ENCODE results near the gene PLA2G7.
"Not testable (repeated sequence)": the region's sequence is repeated elsewhere in the genome, so short reads cannot be mapped to it uniquely, and the experiment has no call there.

Gene PLA2G7

GRCh38 chr6:46748940-46749503, 13.8 kb upstream of the PLA2G7 start:
- no peak for DNase-seq (ENCODE audit: low spot score)

GRCh38 chr6:46746696-46747095, 11.5 kb upstream of the PLA2G7 start, which contains the start of gene ANKRD66:
TSS of gene ANKRD66 (plus strand) at chr6:46746933. CDS start at chr6:46751949, 5,016 bp downstream.
- DNase-seq (ENCODE audit: low spot score) = no peak

GRCh38 chr6:46745973-46746372, 10.8 kb upstream of the PLA2G7 start:
- DNase-seq (ENCODE audit: low spot score) = no peak

GRCh38 chr6:46744159-46744725, 9.1 kb upstream of the PLA2G7 start:
- not testable (repeated sequence) for DNase-seq (ENCODE audit: low spot score)

GRCh38 chr6:46743425-46744158, 8.4 kb upstream of the PLA2G7 start:
- no peak for DNase-seq (ENCODE audit: low spot score)

GRCh38 chr6:46741910-46742309, 6.7 kb upstream of the PLA2G7 start:
- no peak for DNase-seq (ENCODE audit: low spot score)

- no peak for DNase-seq (ENCODE audit: low spot score)
Observed at GRCh38 chr6:46741482-46741881, 6.3 kb upstream of the PLA2G7 start.

GRCh38 chr6:46736906-46737305, 1.7 kb upstream of the PLA2G7 start:
- no peak for DNase-seq (ENCODE audit: low spot score)

GRCh38 chr6:46735720-46736031, 501 bp upstream of the PLA2G7 start:
- no peak for DNase-seq (ENCODE audit: low spot score)

GRCh38 chr6:46733341-46733801, 1.8 kb downstream of the PLA2G7 start:
- no peak for DNase-seq (ENCODE audit: low spot score)

- no peak for DNase-seq (ENCODE audit: low spot score)
Observed at GRCh38 chr6:46730921-46731461, 4.2 kb downstream of the PLA2G7 start.

- no peak for DNase-seq (ENCODE audit: low spot score)
Observed at GRCh38 chr6:46729787-46730326, 5.3 kb downstream of the PLA2G7 start.

GRCh38 chr6:46720401-46720800, 14.8 kb downstream of the PLA2G7 start:
- no peak for DNase-seq (ENCODE audit: low spot score)

- no peak for DNase-seq (ENCODE audit: low spot score)
Observed at GRCh38 chr6:46719099-46719498, 16.1 kb downstream of the PLA2G7 start.

GRCh38 chr6:46715141-46715540, 20.0 kb downstream of the PLA2G7 start:
- no peak for DNase-seq (ENCODE audit: low spot score)

GRCh38 chr6:46711491-46711890, 23.7 kb downstream of the PLA2G7 start:
- no peak for DNase-seq (ENCODE audit: low spot score)

GRCh38 chr6:46706464-46706863, 28.7 kb downstream of the PLA2G7 start:
- no peak for DNase-seq (ENCODE audit: low spot score)

GRCh38 chr6:46704562-46704961, 30.6 kb downstream of the PLA2G7 start:
- DNase-seq (ENCODE audit: low spot score) = peak; percentile 27

GRCh38 chr6:46699970-46700369, 35.2 kb downstream of the PLA2G7 start:
- DNase-seq (ENCODE audit: low spot score) = no peak

- DNase-seq (ENCODE audit: low spot score) = no peak
Observed at GRCh38 chr6:46690911-46691451, 44.2 kb downstream of the PLA2G7 start.

GRCh38 chr6:46690141-46690755, 44.9 kb downstream of the PLA2G7 start:
- no peak for DNase-seq (ENCODE audit: low spot score)

- DNase-seq (ENCODE audit: low spot score) = no peak
Observed at GRCh38 chr6:46689657-46690056, 45.5 kb downstream of the PLA2G7 start.
